H9 (cell line): ENCODE results near the gene SRPK1. TPM values are rescaled to one million over a fixed set of nuclear protein-coding genes. Genes with fewer than 3 reads are reported as not detected.

Experiments used
- DNase-seq: peaks from one replicate; pipeline ENCODE4 v3.0.0-alpha.2; 2017
- H2AFZ ChIP-seq: one replicate; pipeline ENCODE4 v1.6.1; 2013; ENCODE audit warnings: mild to moderate bottlenecking, low read length, control low read depth, moderate library complexity
- H2AK5ac ChIP-seq: 2 replicates; pipeline ENCODE4 v1.6.1; 2013; ENCODE audit warnings: low read length, control low read depth, mixed read lengths; ENCODE audit not compliant: insufficient read length
- H2BK120ac ChIP-seq: one replicate; pipeline ENCODE4 v1.6.1; 2013; ENCODE audit warnings: low read depth, mild to moderate bottlenecking, low read length, control low read depth, inconsistent platforms; ENCODE audit not compliant: poor library complexity, severe bottlenecking
- H2BK12ac ChIP-seq: 2 replicates; pipeline ENCODE4 v1.6.1; 2013; ENCODE audit warnings: low read length, control low read depth, mixed read lengths, low read depth; ENCODE audit not compliant: insufficient read length
- H2BK15ac ChIP-seq: 2 replicates; pipeline ENCODE4 v1.6.1; 2013; ENCODE audit warnings: low read depth, low read length, control low read depth
- H2BK20ac ChIP-seq: one replicate; pipeline ENCODE4 v1.6.1; 2013; ENCODE audit warnings: low read depth, mild to moderate bottlenecking, low read length, control low read depth, inconsistent platforms; ENCODE audit not compliant: poor library complexity, severe bottlenecking
- H2BK5ac ChIP-seq: 2 replicates; pipeline ENCODE4 v1.6.1; 2013; ENCODE audit warnings: low read length, control low read depth, mixed read lengths; ENCODE audit not compliant: insufficient read length
- H3K14ac ChIP-seq: 2 replicates; pipeline ENCODE4 v1.6.1; 2013; ENCODE audit warnings: low read length, control low read depth; ENCODE audit not compliant: insufficient read depth
- H3K18ac ChIP-seq: 2 replicates; pipeline ENCODE4 v1.6.1; 2013; ENCODE audit warnings: low read depth, mild to moderate bottlenecking, mixed read lengths, low read length, control low read depth; ENCODE audit not compliant: insufficient read length
- H3K23ac ChIP-seq: 2 replicates; pipeline ENCODE4 v1.6.1; 2013; ENCODE audit warnings: low read length, control low read depth, mixed read lengths, low read depth; ENCODE audit not compliant: insufficient read length
- H3K23me2 ChIP-seq: 2 replicates; pipeline ENCODE4 v1.6.1; 2013; ENCODE audit warnings: low read depth, mild to moderate bottlenecking, mixed read lengths, low read length, control low read depth; ENCODE audit not compliant: insufficient read length, poor library complexity, severe bottlenecking
- H3K27ac ChIP-seq: 2 replicates; pipeline ENCODE4 v1.5.1; 2013; ENCODE audit warnings: low read length, control low read depth, mixed read lengths, low read depth; ENCODE audit not compliant: insufficient read length
- H3K27me3 ChIP-seq: 2 replicates; pipeline ENCODE4 v1.6.1; 2013; ENCODE audit warnings: low read length, control low read depth, inconsistent platforms; ENCODE audit not compliant: insufficient read depth
- H3K4ac ChIP-seq: 2 replicates; pipeline ENCODE4 v1.6.1; 2013; ENCODE audit warnings: low read depth, mild to moderate bottlenecking, control low read depth, inconsistent platforms, low read length, moderate library complexity
- H3K4me1 ChIP-seq: 2 replicates; pipeline ENCODE4 v1.6.1; 2013; ENCODE audit warnings: low read length, control low read depth, inconsistent platforms; ENCODE audit not compliant: insufficient read depth
- H3K4me2 ChIP-seq: 2 replicates; pipeline ENCODE4 v1.6.1; 2013; ENCODE audit warnings: low read length, control low read depth, mixed read lengths; ENCODE audit not compliant: insufficient read length, insufficient read depth
- H3K56ac ChIP-seq: 2 replicates; pipeline ENCODE4 v1.6.1; 2013; ENCODE audit warnings: low read depth, mild to moderate bottlenecking, mixed read lengths, low read length, control low read depth; ENCODE audit not compliant: insufficient read length
- H3K79me1 ChIP-seq: 2 replicates; pipeline ENCODE4 v1.6.1; 2013; ENCODE audit warnings: low read depth, mild to moderate bottlenecking, moderate library complexity, low read length, control low read depth, inconsistent platforms; ENCODE audit not compliant: insufficient read depth, poor library complexity, severe bottlenecking
- H3K79me2 ChIP-seq: 2 replicates; pipeline ENCODE4 v1.6.1; 2013; ENCODE audit warnings: low read length, control low read depth, inconsistent platforms; ENCODE audit not compliant: insufficient read depth
- H3K9ac ChIP-seq: 2 replicates; pipeline ENCODE4 v1.6.1; 2013; ENCODE audit warnings: low read length, control low read depth, mixed read lengths; ENCODE audit not compliant: insufficient read length; ENCODE audit errors: extremely low read depth
- H3K9me3 ChIP-seq: one replicate; pipeline ENCODE4 v1.6.1; 2013; ENCODE audit warnings: low read depth, low read length, inconsistent platforms; ENCODE audit not compliant: control insufficient read depth
- H3T11ph ChIP-seq: one replicate; pipeline ENCODE4 v1.6.1; 2013; ENCODE audit warnings: mild to moderate bottlenecking, low read length, control low read depth, inconsistent platforms
- H4K20me1 ChIP-seq: one replicate; pipeline ENCODE4 v1.6.1; 2013; ENCODE audit not compliant: control insufficient read depth, insufficient read length, insufficient read depth
- H4K5ac ChIP-seq: 2 replicates; pipeline ENCODE4 v1.6.1; 2013; ENCODE audit warnings: low read depth, mild to moderate bottlenecking, mixed read lengths, low read length, control low read depth; ENCODE audit not compliant: insufficient read length
- H4K8ac ChIP-seq: replicated peaks from 2 replicates; pipeline ENCODE4 v1.6.1; 2013; ENCODE audit warnings: low read length, control low read depth, mixed read lengths, low read depth; ENCODE audit not compliant: insufficient read length
- H4K91ac ChIP-seq: 2 replicates; pipeline ENCODE4 v1.6.1; 2013; ENCODE audit warnings: low read depth, mild to moderate bottlenecking, moderate library complexity, mixed read lengths, low read length, control low read depth; ENCODE audit not compliant: insufficient read length
- H3K27ac Mint-ChIP-seq, 3 experiments: 2 replicates in 2 of 3; 3 replicates in 1 of 3; pipeline ENCODE4 v1.8.0; 2020 to 2021; ENCODE audit warnings: mixed read lengths in 3 of 3, mild to moderate bottlenecking in 1 of 3, moderate library complexity in 1 of 3
- H3K27me3 Mint-ChIP-seq: 2 replicates; pipeline ENCODE4 v1.8.0; 2021; ENCODE audit warnings: low read depth, mild to moderate bottlenecking, moderate library complexity, mixed read lengths
- H3K36me3 Mint-ChIP-seq, 3 experiments: 2 replicates in 2 of 3; 3 replicates in 1 of 3; pipeline ENCODE4 v1.8.0; 2020 to 2021; ENCODE audit warnings: low read depth in 3 of 3, mixed read lengths in 3 of 3; ENCODE audit not compliant: insufficient read depth in 1 of 3
- H3K4me1 Mint-ChIP-seq, 2 experiments: 2 replicates each; pipeline ENCODE4 v1.8.0; 2020; ENCODE audit warnings: mixed read lengths in 2 of 2
- H3K4me3 Mint-ChIP-seq, 2 experiments: 2 replicates in 1 of 2; 3 replicates in 1 of 2; pipeline ENCODE4 v1.8.0; 2020 to 2021; ENCODE audit warnings: mild to moderate bottlenecking in 2 of 2, mixed read lengths in 2 of 2, moderate library complexity in 1 of 2
- H3K9me3 Mint-ChIP-seq, 2 experiments: 2 replicates in 1 of 2; 3 replicates in 1 of 2; pipeline ENCODE4 v1.8.0; 2020; ENCODE audit warnings: mild to moderate bottlenecking in 2 of 2, mixed read lengths in 2 of 2, moderate library complexity in 1 of 2
- CTCF ChIP-seq: fragments of 200-600 bp; sonication (generic); conservative IDR thresholded peaks from 3 replicates; pipeline ENCODE4 v1.8.0; 2021; ENCODE audit warnings: antibody characterized with exemption, mild to moderate bottlenecking
- WGBS: extraction: QIAGEN DNeasy Blood & Tissue Kit; methylation state at CpG from one replicate; pipeline ENCODE4 v1.1.7; 2013; ENCODE audit warnings: missing lambda C conversion rate, low lambda C conversion rate, mixed read lengths; ENCODE audit not compliant: insufficient read length; ENCODE audit errors: extremely low coverage; 5-methylcytosine and 5-hydroxymethylcytosine counted together
- total RNA-seq: library from RNA; stranded (reverse); gene quantifications from 2 replicates; pipeline ENCODE4 v1.2.1, GENCODE V29; 2021

Gene SRPK1
- total RNA-seq, 1 experiment from 2014 or later: 93.2 TPM

- Histone ChIP-seq H3K79me1 (no peaks in the 10 kb centered on the region), H3K56ac (no peak overlapping the region), H2BK12ac (no peak overlapping the region), H2AK5ac (no peak overlapping the region), H2BK120ac (no peak overlapping the region), H3K27me3 (no peaks in the 10 kb centered on the region), H4K91ac (no peak overlapping the region), H3K4me1 (no peaks in the 10 kb centered on the region), H3K4me2 (no peak overlapping the region), H3K4ac (no peak overlapping the region), H3T11ph (no peak overlapping the region), H3K14ac (no peak overlapping the region), H3K18ac (no peak overlapping the region), H2BK20ac (no peak overlapping the region), H4K5ac (no peak overlapping the region), H3K9ac (no peak overlapping the region), H2AFZ (no peak overlapping the region), H3K23ac (no peak overlapping the region), H3K9me3 (no peaks in the 10 kb centered on the region), H4K8ac (no peak overlapping the region), H2BK15ac (no peak overlapping the region), H3K27ac (no peak overlapping the region), H4K20me1 (no peaks in the 10 kb centered on the region), H3K79me2 (no peaks in the 10 kb centered on the region; the same call in 1 of the 2 replicates), H3K23me2 (no peaks in the 10 kb centered on the region), H2BK5ac (no peak overlapping the region)
- no CpG with 5 or more reads among the region's 5 CpGs for WGBS
- H3K4me1 Mint-ChIP-seq: peaks cover 9 to 10% of the 10 kb centered on the region in 2 experiments
- no peak for DNase-seq
- TF ChIP-seq CTCF: no peak
- H3K27ac Mint-ChIP-seq: no peak overlapping the region; a peak in 1 of 7 replicates
- peaks cover 2% of the 10 kb centered on the region; the same call in 1 of the 2 replicates for H3K27me3 Mint-ChIP-seq
- no peaks in the 10 kb centered on the region for H3K9me3 Mint-ChIP-seq
- H3K36me3 Mint-ChIP-seq: no peaks in the 10 kb centered on the region
- H3K4me3 Mint-ChIP-seq: no peak overlapping the region
Measured at GRCh38 chr6:35955521-35955920, 34.6 kb upstream of the SRPK1 start.
